ENCODE measurements around the gene SMPX.

GRCh38 chrX:21658746-21659145 is 99.2 kb downstream of the SMPX start:
- no peak for TF ChIP-seq CTCF (IDR thresholded peaks at IDR 0.05)
- TF ChIP-seq POLR2A (IDR thresholded peaks at IDR 0.05), result peak; percentile 24 to 41
